Measurements from ENCODE around the gene CST9L.

The CST9L gene

DNA sequence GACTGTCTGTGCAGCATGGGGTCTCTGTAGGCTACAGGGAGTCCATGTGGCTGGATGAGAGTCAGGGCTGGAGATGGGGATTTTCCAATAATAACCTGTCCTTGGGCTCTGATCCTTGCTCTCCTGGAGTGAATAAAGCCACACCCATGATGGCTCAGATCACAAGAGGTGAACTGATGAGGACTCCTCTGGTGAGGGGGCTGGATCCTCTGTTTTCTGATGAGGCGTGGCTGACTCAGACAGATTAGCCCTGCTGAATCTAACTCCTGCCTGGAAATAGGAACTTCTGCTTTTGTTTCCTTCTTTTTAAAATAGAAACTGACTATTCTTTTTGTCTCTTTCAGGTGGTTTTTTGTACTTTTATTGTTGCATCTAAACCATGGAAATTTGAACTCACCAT is 27.0 kb downstream of the CST9L start:
- no peaks in the 10 kb centered on the region for H3K27me3 ChIP-seq (ENCODE audit: control insufficient read depth, insufficient read depth, low read length)
- peaks cover 5% of the 10 kb centered on the region for H3K4me1 ChIP-seq (ENCODE audit: control insufficient read depth, low read depth, low read length)
- no peaks in the 10 kb centered on the region for H3K9me3 ChIP-seq (ENCODE audit: control insufficient read depth, low read depth, low read length)
- H3K9ac ChIP-seq (ENCODE audit: low read length): no peak overlapping the region
- no peaks in the 10 kb centered on the region for H3K36me3 ChIP-seq (ENCODE audit: control insufficient read depth, low read depth, low read length)
- H3K4me3 ChIP-seq (ENCODE audit: low read length): no peak overlapping the region
- no peak overlapping the region for H3K27ac ChIP-seq (ENCODE audit: low read length)

DNA sequence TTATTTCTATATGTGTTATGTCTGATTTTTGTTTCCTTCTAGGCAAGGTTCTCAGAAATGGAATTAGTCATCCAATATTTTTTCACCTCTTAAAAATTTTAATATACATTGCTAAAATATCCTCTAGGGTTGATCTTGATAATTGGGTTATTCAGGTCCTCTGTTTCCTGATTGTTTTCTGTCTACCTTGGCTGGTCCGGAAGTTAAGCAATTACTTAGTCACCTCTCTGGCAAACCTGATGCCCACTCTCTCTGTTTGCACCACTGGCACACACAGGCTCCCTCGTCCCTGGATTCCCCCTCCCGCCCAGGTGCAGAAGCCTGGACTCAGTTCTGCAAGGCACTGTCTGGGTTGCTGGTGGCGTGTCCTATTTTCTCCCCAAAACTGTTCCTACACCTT is 27.7 kb downstream of the CST9L start:
- Histone ChIP-seq H3K27me3 (ENCODE audit: control insufficient read depth, insufficient read depth, low read length) (no peaks in the 10 kb centered on the region), H3K4me1 (ENCODE audit: control insufficient read depth, low read depth, low read length) (peaks cover 5% of the 10 kb centered on the region), H3K9me3 (ENCODE audit: control insufficient read depth, low read depth, low read length) (no peaks in the 10 kb centered on the region), H3K27ac (ENCODE audit: low read length) (no peak overlapping the region), H3K4me3 (ENCODE audit: low read length) (no peak overlapping the region), H3K36me3 (ENCODE audit: control insufficient read depth, low read depth, low read length) (no peaks in the 10 kb centered on the region), H3K9ac (ENCODE audit: low read length) (no peak overlapping the region)

DNA sequence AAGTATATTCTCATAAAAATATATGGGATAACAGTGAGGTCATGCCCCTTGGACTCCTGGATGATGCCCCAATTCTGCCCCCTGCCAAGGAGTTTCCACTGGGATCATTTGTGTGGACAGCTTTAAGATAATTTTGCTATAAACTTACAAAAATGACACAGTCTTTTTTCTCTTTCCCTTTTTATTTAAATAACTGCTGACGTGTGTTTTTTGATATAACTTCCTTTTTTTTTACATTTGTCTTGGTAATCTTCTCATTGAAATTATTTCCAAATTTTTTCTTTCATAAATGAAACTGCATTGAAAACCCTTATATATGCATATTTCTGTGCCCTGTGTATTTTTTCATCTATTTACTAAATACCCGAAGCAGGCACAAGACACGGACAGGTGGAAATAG is 31.3 kb downstream of the CST9L start:
- H3K36me3 ChIP-seq (ENCODE audit: control insufficient read depth, low read depth, low read length): no peaks in the 10 kb centered on the region
- H3K27ac ChIP-seq (ENCODE audit: low read length): no peak overlapping the region
- no peak overlapping the region for H3K9ac ChIP-seq (ENCODE audit: low read length)
- no peaks in the 10 kb centered on the region for H3K9me3 ChIP-seq (ENCODE audit: control insufficient read depth, low read depth, low read length)
- H3K27me3 ChIP-seq (ENCODE audit: control insufficient read depth, insufficient read depth, low read length): peaks cover 8% of the 10 kb centered on the region
- H3K4me1 ChIP-seq (ENCODE audit: control insufficient read depth, low read depth, low read length): peaks cover 32% of the 10 kb centered on the region
- H3K4me3 ChIP-seq (ENCODE audit: low read length): no peak overlapping the region

DNA sequence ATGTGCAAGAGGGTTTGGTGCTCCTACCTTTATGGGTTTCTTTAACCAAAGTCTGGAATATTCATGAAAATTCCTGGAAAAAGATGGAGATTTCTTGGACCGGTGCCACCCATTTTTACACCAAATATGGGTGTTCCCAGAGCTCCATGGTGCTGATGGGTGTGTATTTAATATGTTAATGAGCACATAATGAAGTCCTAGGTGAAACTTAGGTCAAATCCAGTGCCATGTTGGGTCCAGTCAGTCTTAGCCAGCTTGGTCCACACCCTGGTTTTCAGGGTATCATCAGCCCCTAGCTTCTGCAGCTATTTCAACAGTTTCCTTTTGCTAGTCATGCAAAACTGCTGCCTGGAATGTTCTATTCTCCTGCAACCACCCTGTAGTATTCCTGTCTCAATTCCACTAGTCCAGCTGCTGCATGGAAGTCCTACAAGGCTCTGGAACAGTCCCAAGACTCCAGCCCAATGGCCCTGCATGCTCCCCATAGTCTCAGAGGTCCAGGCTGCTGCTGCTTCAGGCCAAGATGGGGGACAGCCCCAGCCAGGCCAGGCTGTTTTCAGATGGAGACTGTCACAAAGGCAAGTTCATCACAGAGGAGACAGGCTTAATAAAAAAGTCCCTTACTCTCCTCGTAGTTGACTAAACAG is 31.8 kb downstream of the CST9L start:
- no peak overlapping the region for H3K4me3 ChIP-seq (ENCODE audit: low read length)
- H3K9ac ChIP-seq (ENCODE audit: low read length): no peak overlapping the region
- H3K27ac ChIP-seq (ENCODE audit: low read length): no peak overlapping the region
- H3K27me3 ChIP-seq (ENCODE audit: control insufficient read depth, insufficient read depth, low read length): peaks cover 8% of the 10 kb centered on the region
- H3K9me3 ChIP-seq (ENCODE audit: control insufficient read depth, low read depth, low read length): no peaks in the 10 kb centered on the region
- no peaks in the 10 kb centered on the region for H3K36me3 ChIP-seq (ENCODE audit: control insufficient read depth, low read depth, low read length)
- peaks cover 31% of the 10 kb centered on the region for H3K4me1 ChIP-seq (ENCODE audit: control insufficient read depth, low read depth, low read length)

GRCh38 chr20:23534801-23535593 is 33.3 kb downstream of the CST9L start:
- Histone ChIP-seq H3K4me3 (ENCODE audit: low read length) (no peak overlapping the region), H3K9me3 (ENCODE audit: control insufficient read depth, low read depth, low read length) (no peaks in the 10 kb centered on the region), H3K27ac (ENCODE audit: low read length) (no peak overlapping the region)

DNA sequence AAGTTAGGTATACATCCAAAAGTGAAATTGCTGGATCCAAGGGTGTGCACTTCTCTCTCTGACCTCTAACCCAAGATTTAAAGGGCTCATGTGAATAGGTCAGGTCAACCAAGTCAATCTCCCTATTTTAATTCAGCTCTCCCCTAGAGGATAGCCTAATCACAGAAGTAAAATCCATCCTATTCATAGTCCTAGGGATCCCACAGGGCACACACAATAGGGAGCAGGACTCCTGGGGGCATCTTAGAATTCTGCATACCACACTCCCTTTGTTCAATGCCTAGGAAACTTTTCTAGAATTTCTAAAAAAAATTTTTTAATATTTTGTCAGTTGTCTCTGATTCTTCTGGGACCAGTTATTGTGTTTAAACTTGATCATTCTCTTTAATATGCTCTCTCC is 35.1 kb downstream of the CST9L start:
- Histone ChIP-seq H3K9me3 (ENCODE audit: control insufficient read depth, low read depth, low read length) (peaks cover 11% of the 10 kb centered on the region), H3K4me3 (ENCODE audit: low read length) (peak overlapping the region; percentile 28), H3K27me3 (ENCODE audit: control insufficient read depth, insufficient read depth, low read length) (peaks cover 8% of the 10 kb centered on the region), H3K9ac (ENCODE audit: low read length) (no peak overlapping the region), H3K36me3 (ENCODE audit: control insufficient read depth, low read depth, low read length) (no peaks in the 10 kb centered on the region), H3K27ac (ENCODE audit: low read length) (no peak overlapping the region), H3K4me1 (ENCODE audit: control insufficient read depth, low read depth, low read length) (peaks cover 31% of the 10 kb centered on the region)

More at GRCh38 chr20:23534801-23535593, 33.3 kb downstream of the CST9L start:
- Histone ChIP-seq H3K4me1 (ENCODE audit: control insufficient read depth, low read depth, low read length) (peaks cover 31% of the 10 kb centered on the region), H3K36me3 (ENCODE audit: control insufficient read depth, low read depth, low read length) (no peaks in the 10 kb centered on the region), H3K27me3 (ENCODE audit: control insufficient read depth, insufficient read depth, low read length) (peaks cover 8% of the 10 kb centered on the region), H3K9ac (ENCODE audit: low read length) (no peak overlapping the region)

GRCh38 chr20:23532533-23532932 is 35.8 kb downstream of the CST9L start:
- peak overlapping the region; percentile 11 for H3K4me3 ChIP-seq (ENCODE audit: low read length)
- peaks cover 12% of the 10 kb centered on the region for H3K9me3 ChIP-seq (ENCODE audit: control insufficient read depth, low read depth, low read length)
- H3K9ac ChIP-seq (ENCODE audit: low read length): no peak overlapping the region
- peaks cover 8% of the 10 kb centered on the region for H3K27me3 ChIP-seq (ENCODE audit: control insufficient read depth, insufficient read depth, low read length)
- H3K4me1 ChIP-seq (ENCODE audit: control insufficient read depth, low read depth, low read length): peaks cover 34% of the 10 kb centered on the region
- H3K36me3 ChIP-seq (ENCODE audit: control insufficient read depth, low read depth, low read length): no peaks in the 10 kb centered on the region
- H3K27ac ChIP-seq (ENCODE audit: low read length): no peak overlapping the region

DNA sequence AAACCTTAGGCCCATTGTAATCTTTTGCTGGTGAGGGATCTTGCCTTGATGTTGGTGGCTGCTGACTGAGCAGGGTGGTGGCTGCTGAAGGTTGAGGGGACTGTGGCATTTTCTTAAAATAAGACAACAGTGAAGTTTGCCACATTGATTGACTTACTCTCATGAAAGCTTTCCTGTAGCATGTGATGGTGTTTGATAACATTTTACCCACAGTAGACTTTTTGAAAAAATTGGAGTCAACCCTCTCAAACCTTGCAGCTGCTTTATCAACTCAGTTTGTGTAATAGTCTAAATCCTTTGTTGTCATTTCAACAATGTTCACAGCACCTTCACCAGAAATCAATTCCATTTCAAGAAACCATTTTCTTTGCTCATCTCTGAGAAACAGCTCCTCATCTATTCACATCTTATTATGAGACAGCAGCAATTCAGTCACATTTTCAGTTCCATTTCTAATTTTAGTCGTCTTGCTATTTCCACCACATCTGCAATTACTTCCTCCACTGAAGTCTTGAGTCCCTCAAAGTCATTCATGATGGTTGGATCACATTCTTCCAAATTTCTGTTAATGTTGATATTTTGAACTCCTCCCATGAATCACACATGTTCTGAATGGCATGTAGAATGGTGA is 37.2 kb downstream of the CST9L start:
- Histone ChIP-seq H3K4me1 (ENCODE audit: control insufficient read depth, low read depth, low read length) (peaks cover 34% of the 10 kb centered on the region), H3K27ac (ENCODE audit: low read length) (no peak overlapping the region), H3K36me3 (ENCODE audit: control insufficient read depth, low read depth, low read length) (no peaks in the 10 kb centered on the region), H3K27me3 (ENCODE audit: control insufficient read depth, insufficient read depth, low read length) (peaks cover 8% of the 10 kb centered on the region), H3K9me3 (ENCODE audit: control insufficient read depth, low read depth, low read length) (peaks cover 12% of the 10 kb centered on the region), H3K9ac (ENCODE audit: low read length) (no peak overlapping the region), H3K4me3 (ENCODE audit: low read length) (no peak overlapping the region)

DNA sequence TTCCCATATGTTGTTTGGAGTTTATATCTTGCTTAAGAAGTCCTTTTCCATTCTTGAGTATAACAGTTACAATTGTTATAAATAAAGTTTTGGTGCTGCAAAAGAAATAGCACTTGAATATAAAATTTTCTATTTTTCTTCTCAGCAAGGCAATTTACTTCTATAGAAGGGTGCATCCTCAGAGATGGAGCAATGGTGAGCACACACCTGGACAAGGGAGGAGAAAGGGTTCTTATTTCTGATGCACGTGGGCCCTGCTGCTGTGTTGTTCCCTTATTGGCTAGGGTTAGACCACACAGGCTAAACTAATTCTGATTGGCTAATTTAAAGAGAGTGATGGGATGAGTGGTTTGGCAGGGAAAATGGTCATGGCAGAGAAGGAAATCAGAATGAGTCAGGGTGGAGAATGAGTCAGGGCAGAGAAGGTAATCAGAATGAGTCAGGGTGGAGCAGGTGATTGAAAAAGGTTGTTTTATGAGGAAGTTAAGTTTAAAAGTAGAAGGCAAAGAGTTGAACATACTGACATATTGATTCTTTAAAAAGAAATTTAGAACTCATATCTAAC is 39.3 kb downstream of the CST9L start:
- Histone ChIP-seq H3K4me3 (ENCODE audit: low read length) (no peak overlapping the region), H3K27ac (ENCODE audit: low read length) (no peak overlapping the region), H3K9ac (ENCODE audit: low read length) (no peak overlapping the region), H3K36me3 (ENCODE audit: control insufficient read depth, low read depth, low read length) (no peaks in the 10 kb centered on the region), H3K4me1 (ENCODE audit: control insufficient read depth, low read depth, low read length) (peaks cover 27% of the 10 kb centered on the region), H3K9me3 (ENCODE audit: control insufficient read depth, low read depth, low read length) (peaks cover 12% of the 10 kb centered on the region), H3K27me3 (ENCODE audit: control insufficient read depth, insufficient read depth, low read length) (no peaks in the 10 kb centered on the region)

GRCh38 chr20:23526850-23527249 is 41.4 kb downstream of the CST9L start:
- Histone ChIP-seq H3K4me3 (ENCODE audit: low read length) (no peak overlapping the region), H3K27me3 (ENCODE audit: control insufficient read depth, insufficient read depth, low read length) (no peaks in the 10 kb centered on the region), H3K4me1 (ENCODE audit: control insufficient read depth, low read depth, low read length) (peaks cover 6% of the 10 kb centered on the region)

GRCh38 chr20:23524146-23524545 is 44.1 kb downstream of the CST9L start:
- Histone ChIP-seq H3K4me1 (ENCODE audit: control insufficient read depth, low read depth, low read length) (peaks cover 4% of the 10 kb centered on the region), H3K4me3 (ENCODE audit: low read length) (no peak overlapping the region), H3K27ac (ENCODE audit: low read length) (no peak overlapping the region), H3K9me3 (ENCODE audit: control insufficient read depth, low read depth, low read length) (peaks cover 7% of the 10 kb centered on the region), H3K9ac (ENCODE audit: low read length) (no peak overlapping the region), H3K36me3 (ENCODE audit: control insufficient read depth, low read depth, low read length) (no peaks in the 10 kb centered on the region), H3K27me3 (ENCODE audit: control insufficient read depth, insufficient read depth, low read length) (no peaks in the 10 kb centered on the region)

More at GRCh38 chr20:23526850-23527249, 41.4 kb downstream of the CST9L start:
- Histone ChIP-seq H3K36me3 (ENCODE audit: control insufficient read depth, low read depth, low read length) (no peaks in the 10 kb centered on the region), H3K9me3 (ENCODE audit: control insufficient read depth, low read depth, low read length) (peaks cover 12% of the 10 kb centered on the region), H3K27ac (ENCODE audit: low read length) (no peak overlapping the region), H3K9ac (ENCODE audit: low read length) (no peak overlapping the region)

Data from iPS-18a (cell line).